HepG2 (cell line): ENCODE measurements around the gene PAQR7. TPM values are rescaled to one million over a fixed set of nuclear protein-coding genes. Genes with fewer than 3 reads are reported as not detected.

Experiments used
- ATAC-seq: fragments of 200-7000 bp; cut with Tn5 transposase; 3 replicates; pipeline ENCODE4 v1.9.1; 2020; ENCODE audit warnings: mild to moderate bottlenecking, moderate library complexity
- BruUV-seq: library from RNA; stranded (reverse); fragments of 400-500 nt; replicated peaks from 2 replicates; lab custom pipeline; 2021; lab: Mats Ljungman, UMichigan
- CTCF ChIA-PET: fragments of 300-600 bp; formaldehyde crosslinking; extraction: SDS; loops from one replicate; lab custom pipeline; 2021; ENCODE audit warnings: low total read pairs, inconsistent platforms, low intra/inter-chr PET ratio; lab: Yijun Ruan, JAX
- POLR2A ChIA-PET: fragments of 350-600 bp; sonication (Branson Sonifier 250); formaldehyde crosslinking; loops from one replicate; lab custom pipeline; 2020; ENCODE audit warnings: antibody characterized with exemption, inconsistent platforms; lab: Yijun Ruan, JAX
- DNase-seq: peaks from one replicate; pipeline ENCODE4 v3.0.0-alpha.2; 2015; ENCODE audit warnings: low spot score
- FAIRE-seq: peaks from 3 replicates; lab custom pipeline; 2011; peaks lifted over from hg19 to GRCh38; lab: Jason Lieb, UNC
- H2AFZ ChIP-seq: one replicate; pipeline ENCODE4 v1.6.1; 2011; ENCODE audit warnings: low read length, inconsistent platforms
- H3K27ac ChIP-seq: fragments of 300-600 bp; 3 replicates; pipeline ENCODE4 v1.8.0; 2011; ENCODE audit warnings: mixed run types, mild to moderate bottlenecking, mixed read lengths, low read length, inconsistent platforms; ENCODE audit not compliant: insufficient read depth; ENCODE audit errors: extremely low read length
- H3K27me3 ChIP-seq, 2 experiments: fragments of 200-600 bp in 1 of 2; 2 replicates in 1 of 2; 3 replicates in 1 of 2; pipeline versions ENCODE4 v1.6.0 to v1.8.0; 2011; ENCODE audit warnings: low read length in 2 of 2, mild to moderate bottlenecking in 2 of 2, moderate library complexity in 2 of 2, inconsistent platforms in 1 of 2; ENCODE audit not compliant: insufficient read depth in 2 of 2, control insufficient read depth in 1 of 2
- H3K36me3 ChIP-seq, 2 experiments: fragments of 200-600 bp in 1 of 2; replicated peaks in 1 of 2; 2 replicates in 1 of 2; 3 replicates in 1 of 2; pipeline versions ENCODE4 v1.5.1 to v1.8.0; 2011; ENCODE audit warnings: low read length in 2 of 2, inconsistent platforms in 1 of 2; ENCODE audit not compliant: insufficient read depth in 2 of 2, control insufficient read depth in 1 of 2
- H3K4me1 ChIP-seq: 2 replicates; pipeline ENCODE4 v1.5.1; 2012; ENCODE audit warnings: low read length, inconsistent platforms; ENCODE audit not compliant: insufficient read depth
- H3K4me2 ChIP-seq: 2 replicates; pipeline ENCODE4 v1.6.0; 2011; ENCODE audit warnings: low read depth, low read length, inconsistent platforms
- H3K4me3 ChIP-seq, 3 experiments: fragments of 200-600 bp in 1 of 3; sonication (generic), shearing (Covaris generic) in 1 of 3; replicated peaks in 1 of 3; 2 replicates each; pipeline ENCODE4 v1.5.1; 2011 to 2016; ENCODE audit warnings: low read length in 3 of 3, inconsistent platforms in 2 of 3, low read depth in 2 of 3, mild to moderate bottlenecking in 2 of 3, control low read depth in 1 of 3, mixed read lengths in 1 of 3; ENCODE audit not compliant: insufficient read depth in 1 of 3
- H3K79me2 ChIP-seq: one replicate; pipeline ENCODE4 v1.6.1; 2011; ENCODE audit warnings: low read length, inconsistent platforms; ENCODE audit not compliant: insufficient read depth
- H3K9ac ChIP-seq: 2 replicates; pipeline ENCODE4 v1.6.0; 2011; ENCODE audit warnings: mild to moderate bottlenecking, low read depth, low read length, inconsistent platforms; ENCODE audit not compliant: insufficient read depth
- H3K9me3 ChIP-seq: 2 replicates; pipeline ENCODE4 v1.5.1; 2012; ENCODE audit warnings: mild to moderate bottlenecking, low read length
- H4K20me1 ChIP-seq: 2 replicates; pipeline ENCODE4 v1.6.0; 2011; ENCODE audit warnings: inconsistent platforms, mild to moderate bottlenecking, low read length, moderate library complexity; ENCODE audit not compliant: insufficient read depth
- BRD4 ChIP-seq: sonication (generic); formaldehyde crosslinking; IDR thresholded peaks from 2 replicates; pipeline ENCODE4 v1.4.0; 2020; ENCODE audit warnings: missing genetic modification reagents
- ELF3 ChIP-seq: IDR thresholded peaks from 2 replicates; pipeline ENCODE4 v1.6.1; 2016; ENCODE audit warnings: missing genetic modification reagents, missing compliant biosample characterization
- HIVEP1 ChIP-seq: sonication (generic); formaldehyde crosslinking; IDR thresholded peaks from 2 replicates; pipeline ENCODE4 v1.4.0; 2020; ENCODE audit warnings: mild to moderate bottlenecking, missing genetic modification reagents
- KLF13 ChIP-seq: sonication (generic); formaldehyde crosslinking; IDR thresholded peaks from 2 replicates; pipeline ENCODE4 v1.4.0; 2020; ENCODE audit warnings: mild to moderate bottlenecking, missing genetic modification reagents
- NR1H2 ChIP-seq: sonication (generic); formaldehyde crosslinking; IDR thresholded peaks from 2 replicates; pipeline ENCODE4 v1.8.1; 2022; ENCODE audit warnings: low read depth, missing genetic modification reagents, borderline replicate concordance
- POLR2A ChIP-seq, 2 experiments: IDR thresholded peaks; 2 replicates each; pipeline ENCODE4 v1.6.1; 2011; ENCODE audit warnings: low read depth in 2 of 2, low read length in 2 of 2, mild to moderate bottlenecking in 1 of 2, moderate library complexity in 1 of 2; ENCODE audit not compliant: insufficient read depth in 1 of 2
- TCF7L2 ChIP-seq: IDR thresholded peaks from 2 replicates; pipeline ENCODE4 v1.6.1; 2011; ENCODE audit warnings: mild to moderate bottlenecking, low read depth, low read length, moderate library complexity
- ZBTB38 ChIP-seq: sonication (generic); formaldehyde crosslinking; IDR thresholded peaks from 2 replicates; pipeline ENCODE4 v1.5.1; 2020; ENCODE audit warnings: mild to moderate bottlenecking, missing genetic modification reagents
- ZBTB49 ChIP-seq: sonication (generic); formaldehyde crosslinking; IDR thresholded peaks from 2 replicates; pipeline ENCODE4 v1.4.0; 2020; ENCODE audit warnings: missing genetic modification reagents, borderline replicate concordance
- ZNF446 ChIP-seq: sonication (generic); formaldehyde crosslinking; IDR thresholded peaks from 2 replicates; pipeline ENCODE4 v1.5.0; 2020; ENCODE audit warnings: mild to moderate bottlenecking, missing genetic modification reagents
- ZNF687 ChIP-seq: sonication (generic); formaldehyde crosslinking; IDR thresholded peaks from 2 replicates; pipeline ENCODE4 v1.5.1; 2020; ENCODE audit warnings: mild to moderate bottlenecking, missing genetic modification reagents, moderate library complexity
- ZZZ3 ChIP-seq: sonication (generic); formaldehyde crosslinking; IDR thresholded peaks from 2 replicates; pipeline ENCODE4 v1.4.0; 2020; ENCODE audit warnings: missing genetic modification reagents, mild to moderate bottlenecking, borderline replicate concordance
- WGBS: methylation state at CpG from one replicate; pipeline ENCODE4 v1.1.6; 2017; ENCODE audit warnings: low lambda C conversion rate; 5-methylcytosine and 5-hydroxymethylcytosine counted together
- in situ Hi-C: cut with HindIII; loops from 2 replicates; pipeline ENCODE4 v1.10.0; 2017; ENCODE audit warnings: low pct_unique_long_range_greater_than_20kb; ENCODE audit not compliant: extremely low pct_ligation_motif_present
- intact Hi-C: fragments of 100-400 bp; cut with micrococcal nuclease; formaldehyde crosslinking; loops from one replicate; pipeline ENCODE4 v1.10.0; 2022; ENCODE audit not compliant: unreplicated experiment
- polyA plus RNA-seq, 8 experiments: library from polyadenylated mRNA; depleted of rRNA in 3 of 8; stranded (reverse) in 7 of 8; unstranded in 1 of 8; fragments of >200 nt; fragmentation: Illumina TruSeq in 4 of 8; extraction: Trizol in 4 of 8; gene quantifications; 2 replicates each; pipeline versions ENCODE4 v1.2.1 to v1.2.3, GENCODE V29; 2011 to 2016; ENCODE audit warnings: low read depth in 4 of 8, missing spikeins in 1 of 8, mixed read lengths in 1 of 8; ENCODE audit not compliant: insufficient read depth in 1 of 8
- total RNA-seq, 5 experiments: library from RNA; depleted of rRNA; stranded (reverse); fragments of >200 nt; fragmentation: Illumina TruSeq; extraction: Trizol; gene quantifications; 2 replicates each; pipeline ENCODE4 v1.2.3, GENCODE V29; 2016; ENCODE audit warnings: low read depth in 1 of 5
- TF ChIP-seq, protein P1 (sequence below): sonication (generic); formaldehyde crosslinking; conservative IDR thresholded peaks from 2 replicates; pipeline ENCODE4 v1.8.0; 2022; ENCODE audit warnings: missing genetic modification reagents

PAQR7 gene
- total and polyA plus RNA-seq, 2 of the 13 experiments (the other 11 are each of a cell fraction or from before 2014, with no cell fraction given) = 13.2 to 16.6 TPM

GRCh38 chr1:25862785-25863485, 12.6 kb downstream of the PAQR7 start:
- no peak overlapping the region for H3K4me3 ChIP-seq
- peaks cover 66% of the 10 kb centered on the region for H3K4me1 ChIP-seq
- no peak overlapping the region for H3K4me2 ChIP-seq
- whole genome bisulfite sequencing = 98% methylated on average over 20 of the region's 20 CpGs
- FAIRE-seq (no peak), DNase-seq (no peak), ATAC-seq (no peak)
- no peak overlapping the region for H2AFZ ChIP-seq
- intact Hi-C loops = no loop called here
- BruUV-seq = no TSS peak
- no peaks in the 10 kb centered on the region; a peak in 1 of 5 replicates for H3K27me3 ChIP-seq
- H3K27ac ChIP-seq = peak overlapping the region; percentile 87
- H3K9me3 ChIP-seq = no peaks in the 10 kb centered on the region
- no peak overlapping the region for H3K9ac ChIP-seq
- H3K79me2 ChIP-seq = peaks cover 12% of the 10 kb centered on the region
- ChIA-PET CTCF (no interaction called here), POLR2A (interaction anchor here (5.4 kb wide), 1 partner anchor 12 kb away, joined by 32 read pairs; the partner anchor contains the start of gene PAQR7)
- in situ Hi-C loops = no loop called here
- no peaks in the 10 kb centered on the region for H4K20me1 ChIP-seq
- peaks cover 8 to 15% of the 10 kb centered on the region in 2 experiments; a peak in 4 of 5 replicates for H3K36me3 ChIP-seq
- TF ChIP-seq ZZZ3 (CRISPR knock-in tag) = no peak
- no peak for TF ChIP-seq ELF3 (CRISPR knock-in tag)
- no peak for TF ChIP-seq NR1H2 (CRISPR knock-in tag)
- TF ChIP-seq KLF13 (CRISPR knock-in tag) = no peak
- TF ChIP-seq BRD4 = no peak
- no peak for TF ChIP-seq TCF7L2
- peak; percentile 48; the same call in 1 of the 2 replicates for TF ChIP-seq ZBTB38 (CRISPR knock-in tag)
- TF ChIP-seq POLR2A (IDR thresholded peaks at IDR 0.05; ENCODE audit: insufficient read depth in 1 of 2, low read depth in 2 of 2, low read length in 2 of 2) = 0 out of 4 replicates have a peak, but pooled peaks of 1 of the 2 experiments have one; percentile 1
- TF ChIP-seq ZNF446 (CRISPR knock-in tag) = no peak
- TF ChIP-seq ZNF687 = peak; percentile 25; the same call in 1 of the 2 replicates
- TF ChIP-seq HIVEP1 = no peak
- TF ChIP-seq ZBTB49 (CRISPR knock-in tag) = no peak
- TF ChIP-seq, protein P1, sequence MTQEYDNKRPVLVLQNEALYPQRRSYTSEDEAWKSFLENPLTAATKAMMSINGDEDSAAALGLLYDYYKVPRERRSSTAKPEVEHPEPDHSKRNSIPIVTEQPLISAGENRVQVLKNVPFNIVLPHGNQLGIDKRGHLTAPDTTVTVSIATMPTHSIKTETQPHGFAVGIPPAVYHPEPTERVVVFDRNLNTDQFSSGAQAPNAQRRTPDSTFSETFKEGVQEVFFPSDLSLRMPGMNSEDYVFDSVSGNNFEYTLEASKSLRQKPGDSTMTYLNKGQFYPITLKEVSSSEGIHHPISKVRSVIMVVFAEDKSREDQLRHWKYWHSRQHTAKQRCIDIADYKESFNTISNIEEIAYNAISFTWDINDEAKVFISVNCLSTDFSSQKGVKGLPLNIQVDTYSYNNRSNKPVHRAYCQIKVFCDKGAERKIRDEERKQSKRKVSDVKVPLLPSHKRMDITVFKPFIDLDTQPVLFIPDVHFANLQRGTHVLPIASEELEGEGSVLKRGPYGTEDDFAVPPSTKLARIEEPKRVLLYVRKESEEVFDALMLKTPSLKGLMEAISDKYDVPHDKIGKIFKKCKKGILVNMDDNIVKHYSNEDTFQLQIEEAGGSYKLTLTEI (CRISPR knock-in tag) = no peak
